Parathyroid adenoma (tissue), 2 donors: Measurements from ENCODE around the gene CLPSL1.

Experiments used
- H2AFZ ChIP-seq: fragments of 300-600 bp; sonication (generic); one replicate; pipeline ENCODE4 v1.7.0; 2017; ENCODE audit warnings: antibody characterized with exemption, mild to moderate bottlenecking
- H3K27ac ChIP-seq: fragments of 300-600 bp; sonication (generic); one replicate; pipeline ENCODE4 v1.7.0; 2017
- H3K27me3 ChIP-seq: fragments of 300-600 bp; sonication (generic); one replicate; pipeline ENCODE4 v1.7.0; 2017; ENCODE audit warnings: low read length; ENCODE audit not compliant: control insufficient read depth, insufficient read depth
- H3K36me3 ChIP-seq: fragments of 300-600 bp; sonication (generic); one replicate; pipeline ENCODE4 v1.7.0; 2017; ENCODE audit warnings: low read length; ENCODE audit not compliant: control insufficient read depth, insufficient read depth
- H3K4me1 ChIP-seq: fragments of 300-600 bp; sonication (generic); one replicate; pipeline ENCODE4 v1.7.0; 2017; ENCODE audit warnings: control low read depth
- H3K4me2 ChIP-seq: fragments of 300-600 bp; sonication (generic); one replicate; pipeline ENCODE4 v1.7.0; 2017; ENCODE audit warnings: low read length
- H3K4me3 ChIP-seq: fragments of 300-600 bp; sonication (generic); one replicate; pipeline ENCODE4 v1.7.0; 2017; ENCODE audit warnings: low read depth, low read length
- H3K79me2 ChIP-seq: fragments of 300-600 bp; sonication (generic); one replicate; pipeline ENCODE4 v1.7.0; 2017; ENCODE audit warnings: control low read depth
- H3K9ac ChIP-seq: fragments of 300-600 bp; sonication (generic); one replicate; pipeline ENCODE4 v1.7.0; 2017; ENCODE audit warnings: mild to moderate bottlenecking
- H3K9me3 ChIP-seq: fragments of 300-600 bp; sonication (generic); one replicate; pipeline ENCODE4 v1.7.0; 2017; ENCODE audit warnings: low read length; ENCODE audit not compliant: control insufficient read depth
- CTCF ChIP-seq: fragments of 300-600 bp; sonication (generic); IDR thresholded peaks from one replicate; pipeline ENCODE4 v1.7.0; 2017; ENCODE audit warnings: antibody characterized with exemption, mild to moderate bottlenecking
- donor health status: primary hyperparathyroidism.

The CLPSL1 gene

GRCh38 chr6:35786272-35786671 lies 5.5 kb downstream of the CLPSL1 start:
- no peaks in the 10 kb centered on the region for H3K4me1 ChIP-seq
- H3K4me3 ChIP-seq = no peak overlapping the region
- H3K9me3 ChIP-seq = no peaks in the 10 kb centered on the region
- no peaks in the 10 kb centered on the region for H3K36me3 ChIP-seq
- H3K79me2 ChIP-seq = no peaks in the 10 kb centered on the region
- TF ChIP-seq CTCF = no peak
- no peak overlapping the region for H3K27ac ChIP-seq
- H3K4me2 ChIP-seq = no peak overlapping the region
- H2AFZ ChIP-seq = no peak overlapping the region
- no peak overlapping the region for H3K9ac ChIP-seq
- H3K27me3 ChIP-seq = no peaks in the 10 kb centered on the region

- Histone ChIP-seq H3K79me2 (no peaks in the 10 kb centered on the region), H3K4me2 (no peak overlapping the region), H3K27ac (no peak overlapping the region), H3K9me3 (no peaks in the 10 kb centered on the region), H3K36me3 (no peaks in the 10 kb centered on the region), H3K27me3 (no peaks in the 10 kb centered on the region), H3K4me3 (no peak overlapping the region), H3K9ac (no peak overlapping the region), H2AFZ (peak overlapping the region; percentile 6), H3K4me1 (no peaks in the 10 kb centered on the region)
- TF ChIP-seq CTCF = no peak
Measured at GRCh38 chr6:35786810-35787209, 6.0 kb downstream of the CLPSL1 start.

- H2AFZ ChIP-seq = no peak overlapping the region
- no peak overlapping the region for H3K4me3 ChIP-seq
- H3K4me2 ChIP-seq = no peak overlapping the region
- no peaks in the 10 kb centered on the region for H3K27me3 ChIP-seq
- TF ChIP-seq CTCF = no peak
- no peak overlapping the region for H3K9ac ChIP-seq
- H3K9me3 ChIP-seq = no peaks in the 10 kb centered on the region
- no peaks in the 10 kb centered on the region for H3K79me2 ChIP-seq
- H3K36me3 ChIP-seq = no peaks in the 10 kb centered on the region
- H3K4me1 ChIP-seq = no peaks in the 10 kb centered on the region
- no peak overlapping the region for H3K27ac ChIP-seq
Measured at GRCh38 chr6:35787266-35788218, 6.7 kb downstream of the CLPSL1 start.

- Histone ChIP-seq H2AFZ (no peak overlapping the region), H3K4me2 (no peak overlapping the region), H3K4me1 (no peaks in the 10 kb centered on the region), H3K9me3 (no peaks in the 10 kb centered on the region), H3K36me3 (no peaks in the 10 kb centered on the region), H3K27ac (no peak overlapping the region), H3K27me3 (no peaks in the 10 kb centered on the region), H3K79me2 (no peaks in the 10 kb centered on the region), H3K4me3 (no peak overlapping the region), H3K9ac (no peak overlapping the region)
- TF ChIP-seq CTCF = no peak
Measured at GRCh38 chr6:35788423-35788982, 7.7 kb downstream of the CLPSL1 start.
